Suprapubic skin (tissue), 4 donors: ENCODE data around the gene CSRNP3.

ENCODE experiments used
- CTCF ChIP-seq, 2 donors: fragments of 200-600 bp in 1 of 2; fragments of 450-650 bp in 1 of 2; sonication (generic) in 1 of 2; IDR thresholded peaks; one replicate each; pipeline ENCODE4 v1.5.1; 2016 to 2019; ENCODE audit warnings: antibody characterized with exemption in 2 of 2, mild to moderate bottlenecking in 1 of 2, moderate library complexity in 1 of 2
- POLR2A ChIP-seq, 2 donors: fragments of 450-650 bp; IDR thresholded peaks; one replicate each; pipeline ENCODE4 v1.6.1; 2017; ENCODE audit warnings: antibody characterized with exemption in 2 of 2, mild to moderate bottlenecking in 2 of 2, moderate library complexity in 2 of 2
- POLR2AphosphoS5 ChIP-seq, 3 donors: sonication (generic); formaldehyde crosslinking; IDR thresholded peaks; one replicate each; pipeline ENCODE4 v1.6.1; 2017; ENCODE audit warnings: antibody characterized with exemption in 3 of 3

- TF ChIP-seq CTCF (IDR thresholded peaks at IDR 0.05) (no peak), POLR2A (IDR thresholded peaks at IDR 0.05) (no peak), POLR2AphosphoS5 (IDR thresholded peaks at IDR 0.05) (no peak)
Measured at GRCh38 chr2:165558832-165559231, 89.3 kb downstream of the CSRNP3 start.
